Measurements from ENCODE around the gene TAAR6. TPM values are rescaled to one million over a fixed set of nuclear protein-coding genes. Genes with fewer than 3 reads are reported as not detected.

The TAAR6 gene
- total and polyA plus RNA-seq, 9 of the 15 experiments (the other 6 are each of a cell fraction or from before 2014, with no cell fraction given), result not detected

DNA sequence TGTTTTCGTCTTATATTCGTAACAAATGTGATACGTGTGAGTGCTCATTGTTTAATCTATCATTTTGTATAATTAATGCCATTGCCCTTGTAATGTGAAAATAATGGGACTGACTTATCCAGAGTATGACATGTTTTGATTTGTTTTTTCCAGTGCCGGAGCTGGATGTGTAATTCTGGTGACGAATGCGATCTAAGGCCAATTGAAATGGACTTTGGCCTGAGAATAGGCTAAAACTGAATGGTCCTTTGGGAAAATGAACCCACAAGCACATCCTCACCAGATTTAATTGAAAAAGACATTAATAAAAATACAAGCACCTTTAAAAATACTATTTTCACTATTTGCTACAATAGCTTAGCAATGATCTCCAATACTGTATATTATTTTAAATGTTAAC lies 26.1 kb downstream of the TAAR6 start (continued):
- no peak for TF ChIP-seq CCAR2 (IDR thresholded peaks at IDR 0.05; ENCODE audit: low read depth, low read length)

DNA sequence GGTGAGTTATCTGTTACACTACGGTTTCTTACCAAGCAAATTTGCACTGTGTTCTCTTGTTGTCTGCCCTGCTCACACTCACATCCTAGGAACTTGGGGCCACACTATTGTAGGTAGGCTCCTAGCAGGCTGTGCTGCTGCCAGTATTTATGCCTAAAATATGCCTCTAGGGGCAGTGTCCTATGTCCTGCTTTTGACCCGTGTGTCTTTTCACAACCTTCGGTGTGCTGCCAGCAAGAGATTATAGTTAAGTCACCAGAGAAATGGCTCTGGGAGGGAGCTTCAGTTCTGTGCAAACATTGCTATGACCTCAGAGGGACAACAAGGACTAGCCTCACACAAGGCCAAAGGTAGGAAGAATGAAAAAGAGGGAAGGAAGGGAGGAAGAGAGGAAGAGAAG lies 28.4 kb downstream of the TAAR6 start:
- in situ Hi-C loops (cut with MboI), result no loop called here
- Histone ChIP-seq H2AFZ (ENCODE audit: low read depth, low read length) (no peak overlapping the region), H3K79me2 (ENCODE audit: control insufficient read depth, insufficient read depth, low read length) (no peaks in the 10 kb centered on the region), H3K9me3 (replicated peaks; ENCODE audit: control insufficient read depth, insufficient read depth, low read depth, low read length) (no peaks in the 10 kb centered on the region), H3K9ac (ENCODE audit: insufficient read depth in 1 of 2, low read depth in 2 of 2, low read length in 2 of 2) (no peak overlapping the region), H3K4me2 (ENCODE audit: insufficient read depth, low read length) (no peak overlapping the region), H3K4me1 (replicated peaks in 1 of 2; ENCODE audit: control insufficient read depth in 2 of 2, insufficient read depth in 2 of 2, low read length in 2 of 2) (no peaks in the 10 kb centered on the region), H3K36me3 (ENCODE audit: control insufficient read depth, insufficient read depth, low read length) (no peaks in the 10 kb centered on the region), H3K4me3 (no peak overlapping the region), H4K20me1 (replicated peaks; ENCODE audit: control insufficient read depth, insufficient read depth, low read length) (no peaks in the 10 kb centered on the region), H3K9me1 (ENCODE audit: control insufficient read depth, insufficient read depth, low read length) (no peaks in the 10 kb centered on the region), H3K27me3 (ENCODE audit: control insufficient read depth in 2 of 2, insufficient read depth in 2 of 2, low read length in 2 of 2) (no peaks in the 10 kb centered on the region), H3K27ac (ENCODE audit: extremely low read depth, low read depth, low read length) (no peak overlapping the region)
- POLR2A ChIA-PET, result interaction anchor here (1.2 kb wide), 1 partner anchor 15 kb away, joined by 3 read pairs; no protein-coding TSS in a partner anchor
- ATAC-seq (peak; percentile 96), FAIRE-seq (peak; percentile 15), DNase-seq (ENCODE audit: extremely low read depth in 1 of 4, low spot score in 3 of 4) (peak; percentile 13 to 29 (median 18))
- no peak for TF ChIP-seq FOXA3 (CRISPR knock-in tag; conservative IDR thresholded peaks at IDR 0.05 in 1 of 2, IDR thresholded peaks at IDR 0.05 in 1 of 2)
- no peak for TF ChIP-seq FOXJ2 (tag; IDR thresholded peaks at IDR 0.05)
- TF ChIP-seq, protein P1, sequence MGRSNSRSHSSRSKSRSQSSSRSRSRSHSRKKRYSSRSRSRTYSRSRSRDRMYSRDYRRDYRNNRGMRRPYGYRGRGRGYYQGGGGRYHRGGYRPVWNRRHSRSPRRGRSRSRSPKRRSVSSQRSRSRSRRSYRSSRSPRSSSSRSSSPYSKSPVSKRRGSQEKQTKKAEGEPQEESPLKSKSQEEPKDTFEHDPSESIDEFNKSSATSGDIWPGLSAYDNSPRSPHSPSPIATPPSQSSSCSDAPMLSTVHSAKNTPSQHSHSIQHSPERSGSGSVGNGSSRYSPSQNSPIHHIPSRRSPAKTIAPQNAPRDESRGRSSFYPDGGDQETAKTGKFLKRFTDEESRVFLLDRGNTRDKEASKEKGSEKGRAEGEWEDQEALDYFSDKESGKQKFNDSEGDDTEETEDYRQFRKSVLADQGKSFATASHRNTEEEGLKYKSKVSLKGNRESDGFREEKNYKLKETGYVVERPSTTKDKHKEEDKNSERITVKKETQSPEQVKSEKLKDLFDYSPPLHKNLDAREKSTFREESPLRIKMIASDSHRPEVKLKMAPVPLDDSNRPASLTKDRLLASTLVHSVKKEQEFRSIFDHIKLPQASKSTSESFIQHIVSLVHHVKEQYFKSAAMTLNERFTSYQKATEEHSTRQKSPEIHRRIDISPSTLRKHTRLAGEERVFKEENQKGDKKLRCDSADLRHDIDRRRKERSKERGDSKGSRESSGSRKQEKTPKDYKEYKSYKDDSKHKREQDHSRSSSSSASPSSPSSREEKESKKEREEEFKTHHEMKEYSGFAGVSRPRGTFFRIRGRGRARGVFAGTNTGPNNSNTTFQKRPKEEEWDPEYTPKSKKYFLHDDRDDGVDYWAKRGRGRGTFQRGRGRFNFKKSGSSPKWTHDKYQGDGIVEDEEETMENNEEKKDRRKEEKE (IDR thresholded peaks at IDR 0.05; ENCODE audit: borderline replicate concordance in 1 of 2, control insufficient read depth in 1 of 2, low read depth in 2 of 2, low read length in 1 of 2), result no peak
- TF ChIP-seq, protein P2, sequence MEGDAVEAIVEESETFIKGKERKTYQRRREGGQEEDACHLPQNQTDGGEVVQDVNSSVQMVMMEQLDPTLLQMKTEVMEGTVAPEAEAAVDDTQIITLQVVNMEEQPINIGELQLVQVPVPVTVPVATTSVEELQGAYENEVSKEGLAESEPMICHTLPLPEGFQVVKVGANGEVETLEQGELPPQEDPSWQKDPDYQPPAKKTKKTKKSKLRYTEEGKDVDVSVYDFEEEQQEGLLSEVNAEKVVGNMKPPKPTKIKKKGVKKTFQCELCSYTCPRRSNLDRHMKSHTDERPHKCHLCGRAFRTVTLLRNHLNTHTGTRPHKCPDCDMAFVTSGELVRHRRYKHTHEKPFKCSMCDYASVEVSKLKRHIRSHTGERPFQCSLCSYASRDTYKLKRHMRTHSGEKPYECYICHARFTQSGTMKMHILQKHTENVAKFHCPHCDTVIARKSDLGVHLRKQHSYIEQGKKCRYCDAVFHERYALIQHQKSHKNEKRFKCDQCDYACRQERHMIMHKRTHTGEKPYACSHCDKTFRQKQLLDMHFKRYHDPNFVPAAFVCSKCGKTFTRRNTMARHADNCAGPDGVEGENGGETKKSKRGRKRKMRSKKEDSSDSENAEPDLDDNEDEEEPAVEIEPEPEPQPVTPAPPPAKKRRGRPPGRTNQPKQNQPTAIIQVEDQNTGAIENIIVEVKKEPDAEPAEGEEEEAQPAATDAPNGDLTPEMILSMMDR (IDR thresholded peaks at IDR 0.05 in 2 of 3, conservative IDR thresholded peaks at IDR 0.05 in 1 of 3; ENCODE audit: insufficient read depth in 2 of 3, low read depth in 1 of 3, low read length in 3 of 3), result peak; percentile 31 to 57 (median 37); a peak in 4 of 6 replicates
- intact Hi-C loops (cut with micrococcal nuclease), result no loop called here
- CTCF ChIA-PET (ENCODE audit: low intra/inter-chr PET ratio), result no interaction called here
- WGBS (ENCODE audit: insufficient coverage, low coverage, missing lambda C conversion rate), result 0% methylated on average over 3 of the region's 3 CpGs
- BruUV-seq (replicated peaks), result no TSS peak
